VCaP (cell line): ENCODE results near the gene GPS2.

Source experiments
- H3K27ac ChIP-seq: fragments of 450-650 bp; 2 replicates; pipeline ENCODE4 v1.5.1; 2017
- TF ChIP-seq, protein P1 (sequence below): fragments of 450-650 bp; conservative IDR thresholded peaks from 2 replicates; pipeline ENCODE4 v1.5.1; 2017; ENCODE audit warnings: mild to moderate bottlenecking, moderate library complexity

The GPS2 gene

DNA sequence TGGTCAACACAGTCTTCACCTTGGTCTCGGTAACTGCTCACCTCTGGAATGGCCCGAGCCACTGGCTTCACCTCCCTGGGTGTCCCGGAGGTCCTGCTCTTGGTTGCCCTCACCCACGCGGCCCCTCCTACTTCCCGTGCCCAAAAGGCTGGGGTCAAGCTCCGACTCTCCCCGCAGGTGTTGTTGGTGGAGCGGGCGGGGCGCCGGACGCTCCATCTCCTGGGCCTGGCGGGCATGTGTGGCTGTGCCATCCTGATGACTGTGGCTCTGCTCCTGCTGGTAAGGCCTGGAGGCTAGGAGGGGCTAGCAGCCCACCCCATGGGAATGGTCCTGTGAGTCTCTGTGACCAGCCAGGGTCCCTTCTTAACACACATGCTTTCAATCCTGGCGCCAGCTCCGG lies 30.2 kb downstream of the GPS2 start:
- no peak overlapping the region for H3K27ac ChIP-seq
- TF ChIP-seq, protein P1, sequence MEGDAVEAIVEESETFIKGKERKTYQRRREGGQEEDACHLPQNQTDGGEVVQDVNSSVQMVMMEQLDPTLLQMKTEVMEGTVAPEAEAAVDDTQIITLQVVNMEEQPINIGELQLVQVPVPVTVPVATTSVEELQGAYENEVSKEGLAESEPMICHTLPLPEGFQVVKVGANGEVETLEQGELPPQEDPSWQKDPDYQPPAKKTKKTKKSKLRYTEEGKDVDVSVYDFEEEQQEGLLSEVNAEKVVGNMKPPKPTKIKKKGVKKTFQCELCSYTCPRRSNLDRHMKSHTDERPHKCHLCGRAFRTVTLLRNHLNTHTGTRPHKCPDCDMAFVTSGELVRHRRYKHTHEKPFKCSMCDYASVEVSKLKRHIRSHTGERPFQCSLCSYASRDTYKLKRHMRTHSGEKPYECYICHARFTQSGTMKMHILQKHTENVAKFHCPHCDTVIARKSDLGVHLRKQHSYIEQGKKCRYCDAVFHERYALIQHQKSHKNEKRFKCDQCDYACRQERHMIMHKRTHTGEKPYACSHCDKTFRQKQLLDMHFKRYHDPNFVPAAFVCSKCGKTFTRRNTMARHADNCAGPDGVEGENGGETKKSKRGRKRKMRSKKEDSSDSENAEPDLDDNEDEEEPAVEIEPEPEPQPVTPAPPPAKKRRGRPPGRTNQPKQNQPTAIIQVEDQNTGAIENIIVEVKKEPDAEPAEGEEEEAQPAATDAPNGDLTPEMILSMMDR, result no peak

DNA sequence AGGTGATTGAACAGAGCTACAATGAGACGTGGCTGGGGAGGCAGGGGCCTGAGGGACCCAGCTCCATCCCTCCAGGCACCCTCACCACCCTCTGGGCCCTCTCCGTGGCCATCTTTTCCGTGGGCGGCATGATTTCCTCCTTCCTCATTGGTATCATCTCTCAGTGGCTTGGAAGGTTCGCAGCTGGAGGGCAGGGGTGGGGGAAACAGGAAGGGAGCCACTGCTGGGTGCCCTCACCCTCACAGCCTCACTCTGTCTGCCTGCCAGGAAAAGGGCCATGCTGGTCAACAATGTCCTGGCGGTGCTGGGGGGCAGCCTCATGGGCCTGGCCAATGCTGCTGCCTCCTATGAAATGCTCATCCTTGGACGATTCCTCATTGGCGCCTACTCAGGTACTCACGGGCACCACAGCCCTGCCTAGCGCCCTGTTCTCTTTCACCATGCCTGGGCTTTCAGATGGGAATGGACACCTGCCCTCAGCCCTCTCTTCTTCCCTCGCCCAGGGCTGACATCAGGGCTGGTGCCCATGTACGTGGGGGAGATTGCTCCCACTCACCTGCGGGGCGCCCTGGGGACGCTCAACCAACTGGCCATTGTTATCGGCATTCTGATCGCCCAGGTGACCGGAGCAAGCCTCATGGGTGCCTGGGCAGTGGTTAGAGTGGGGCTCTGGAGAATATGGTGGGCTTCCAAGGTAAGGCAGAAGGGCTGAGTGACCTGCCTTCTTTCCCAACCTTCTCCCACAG lies 31.5 kb downstream of the GPS2 start:
- no peak overlapping the region for H3K27ac ChIP-seq
- TF ChIP-seq, protein P1, result no peak

DNA sequence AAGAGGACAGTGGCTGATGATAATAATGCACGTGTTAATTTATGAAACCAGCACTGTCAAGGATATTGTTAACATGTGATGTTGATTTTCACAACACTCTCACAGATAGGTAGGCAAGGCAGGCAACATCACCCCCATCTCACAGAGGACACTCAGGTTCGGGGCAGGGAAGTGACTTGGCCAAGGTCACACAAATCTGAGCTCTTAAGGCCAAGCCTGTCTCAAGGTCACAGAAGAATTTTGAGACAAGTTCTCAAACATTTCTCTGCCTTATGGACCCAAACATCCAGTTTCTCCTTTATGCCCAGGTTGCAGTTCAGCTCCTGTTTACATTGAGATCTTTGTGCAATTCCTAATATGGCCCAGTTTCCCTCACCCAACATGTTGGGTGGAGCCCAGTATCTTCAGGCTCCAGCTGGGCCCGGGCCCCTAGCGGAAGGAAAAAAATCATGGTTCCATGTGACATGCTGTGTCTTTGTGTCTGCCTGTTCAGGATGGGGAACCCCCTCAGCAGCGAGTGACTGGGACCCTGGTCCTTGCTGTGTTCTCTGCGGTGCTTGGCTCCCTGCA lies 32.3 kb downstream of the GPS2 start:
- H3K27ac ChIP-seq, result no peak overlapping the region
- TF ChIP-seq, protein P1, result no peak

DNA sequence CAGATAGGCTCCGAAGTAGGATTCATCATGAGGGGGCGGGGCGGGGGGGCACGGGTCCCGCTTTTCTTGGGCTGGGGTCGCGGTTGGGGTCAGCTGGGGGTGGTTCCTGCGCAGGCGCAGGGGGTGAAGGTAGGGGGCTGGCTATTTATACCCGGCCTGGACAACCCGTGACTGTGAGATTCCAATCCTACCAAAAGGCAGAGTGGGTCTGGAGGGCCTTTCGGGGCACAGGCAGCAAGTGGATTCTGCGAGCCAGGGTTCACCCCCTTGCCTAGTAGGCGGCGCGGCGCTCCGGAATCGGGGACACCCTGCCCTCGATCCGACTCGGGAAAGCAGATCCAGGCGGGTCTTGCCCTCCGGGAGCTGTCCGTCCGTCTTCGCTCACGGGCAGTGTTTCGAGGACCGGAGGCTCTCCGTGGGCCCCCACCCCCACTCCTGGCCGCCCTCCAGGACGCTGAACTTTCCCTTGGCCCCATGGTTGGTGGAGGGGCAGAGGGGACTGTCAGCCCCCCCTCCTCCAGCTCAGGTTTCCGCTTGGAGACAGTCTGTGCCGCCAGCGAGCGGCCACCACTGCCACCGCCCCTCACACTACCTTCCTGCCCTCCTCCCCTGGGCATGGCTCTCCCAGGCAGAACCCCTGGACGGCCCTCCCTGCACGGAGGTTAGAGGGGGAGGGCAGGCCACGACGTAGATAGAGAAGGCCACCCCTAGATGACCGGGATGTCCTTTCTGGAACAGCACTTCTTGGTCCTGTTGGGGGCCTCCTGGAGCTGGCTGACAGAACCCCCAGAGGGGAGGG lies 33.0 kb downstream of the GPS2 start:
- TF ChIP-seq, protein P1, result no peak
- H3K27ac ChIP-seq, result no peak overlapping the region

DNA sequence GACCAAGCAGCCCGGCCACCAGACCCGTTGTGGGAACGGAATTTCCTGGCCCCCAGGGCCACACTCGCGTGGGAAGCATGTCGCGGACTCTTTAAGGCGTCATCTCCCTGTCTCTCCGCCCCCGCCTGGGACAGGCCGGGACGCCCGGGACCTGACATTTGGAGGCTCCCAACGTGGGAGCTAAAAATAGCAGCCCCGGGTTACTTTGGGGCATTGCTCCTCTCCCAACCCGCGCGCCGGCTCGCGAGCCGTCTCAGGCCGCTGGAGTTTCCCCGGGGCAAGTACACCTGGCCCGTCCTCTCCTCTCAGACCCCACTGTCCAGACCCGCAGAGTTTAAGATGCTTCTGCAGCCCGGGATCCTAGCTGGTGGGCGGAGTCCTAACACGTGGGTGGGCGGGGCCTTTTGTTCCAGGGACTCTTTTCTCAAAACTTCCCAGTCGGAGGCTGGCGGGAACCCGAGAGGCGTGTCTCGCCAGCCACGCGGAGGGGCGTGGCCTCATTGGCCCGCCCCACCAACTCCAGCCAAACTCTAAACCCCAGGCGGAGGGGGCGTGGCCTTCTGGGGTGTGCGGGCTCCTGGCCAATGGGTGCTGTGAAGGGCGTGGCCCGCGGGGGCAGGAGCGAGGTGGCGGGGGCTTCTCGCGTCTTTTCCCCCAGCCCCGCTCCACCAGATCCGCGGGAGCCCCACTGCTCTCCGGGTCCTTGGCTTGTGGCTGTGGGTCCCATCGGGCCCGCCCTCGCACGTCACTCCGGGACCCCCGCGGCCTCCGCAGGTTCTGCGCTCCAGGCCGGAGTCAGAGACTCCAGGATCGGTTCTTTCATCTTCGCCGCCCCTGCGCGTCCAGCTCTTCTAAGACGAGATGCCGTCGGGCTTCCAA lies 33.8 kb downstream of the GPS2 start, which contains the start of gene SLC2A4:
Gene SLC2A4 (plus strand): TSS at position 645 of the 879 bp plus-strand sequence. CDS start 217 bp downstream, at position 862.
- TF ChIP-seq, protein P1, result no peak
- H3K27ac ChIP-seq, result peak within 1 kb of the TSS; percentile 45

DNA sequence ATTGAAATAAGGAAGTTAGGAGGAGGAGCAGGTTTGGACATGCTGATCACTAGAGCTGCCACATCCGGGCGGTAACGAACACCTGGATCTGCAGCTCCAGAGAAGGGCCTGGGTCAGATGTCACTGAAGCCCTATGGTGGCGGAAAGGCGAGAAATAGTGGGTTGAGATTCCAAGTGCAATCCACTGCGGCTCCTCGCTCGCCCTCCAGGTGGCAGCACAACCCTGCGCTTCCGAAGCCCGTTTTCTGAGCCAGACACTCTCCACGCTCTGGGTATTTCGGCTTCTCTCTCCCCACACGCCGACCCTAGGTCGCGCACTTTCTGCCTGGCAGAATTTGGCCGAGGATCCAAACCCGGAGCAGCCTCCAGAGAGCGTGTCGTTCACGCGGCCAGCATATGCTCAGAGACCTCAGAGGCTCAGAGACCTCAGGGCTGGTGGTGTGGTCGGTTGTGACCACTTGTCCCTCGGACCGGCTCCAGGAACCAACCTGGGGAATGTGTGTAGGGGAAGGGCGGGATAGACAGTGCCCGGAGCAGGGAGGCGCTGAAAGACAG lies 34.6 kb downstream of the GPS2 start:
- TF ChIP-seq, protein P1, result peak; percentile 86
- H3K27ac ChIP-seq, result peak overlapping the region; percentile 45
